Measurements from ENCODE around the gene SLC24A5. TPM values are rescaled to one million over a fixed set of nuclear protein-coding genes. Genes with fewer than 3 reads are reported as not detected.

The SLC24A5 gene
- total RNA-seq, 1 experiment from 2014 or later: not detected

- DNase-seq (ENCODE audit: low spot score): no peak
These were observed 10.8 kb upstream of the SLC24A5 start for GRCh38 chr15:48109856-48110531.

GRCh38 chr15:48112242-48112641, 8.5 kb upstream of the SLC24A5 start:
- DNase-seq (ENCODE audit: low spot score): peak; percentile 8

- no peak for DNase-seq (ENCODE audit: low spot score)
These were observed 1.5 kb upstream of the SLC24A5 start for GRCh38 chr15:48119277-48119676.

GRCh38 chr15:48121849-48122248, 1.1 kb downstream of the SLC24A5 start:
- no peak for DNase-seq (ENCODE audit: low spot score)

GRCh38 chr15:48126667-48127355, 6.0 kb downstream of the SLC24A5 start:
- DNase-seq (ENCODE audit: low spot score): no peak

GRCh38 chr15:48131324-48131723, 10.5 kb downstream of the SLC24A5 start:
- no peak for DNase-seq (ENCODE audit: low spot score)

- DNase-seq (ENCODE audit: low spot score): no peak
These were observed 12.1 kb downstream of the SLC24A5 start for GRCh38 chr15:48132874-48133273.

GRCh38 chr15:48143856-48144255, 23.1 kb downstream of the SLC24A5 start:
- DNase-seq (ENCODE audit: low spot score): peak; percentile 19

GRCh38 chr15:48144889-48145288, 24.1 kb downstream of the SLC24A5 start:
- DNase-seq (ENCODE audit: low spot score): no peak

GRCh38 chr15:48145923-48146322, 25.1 kb downstream of the SLC24A5 start:
- DNase-seq (ENCODE audit: low spot score): no peak

GRCh38 chr15:48147358-48147757, 26.6 kb downstream of the SLC24A5 start:
- DNase-seq (ENCODE audit: low spot score): no peak

GRCh38 chr15:48149858-48150257, 29.1 kb downstream of the SLC24A5 start:
- peak; percentile 60 for DNase-seq (ENCODE audit: low spot score)

- DNase-seq (ENCODE audit: low spot score): no peak
These were observed 32.7 kb downstream of the SLC24A5 start for GRCh38 chr15:48153526-48153925.

GRCh38 chr15:48168616-48169015, 47.8 kb downstream of the SLC24A5 start:
- DNase-seq (ENCODE audit: low spot score): no peak

- no peak for DNase-seq (ENCODE audit: low spot score)
These were observed 50.2 kb downstream of the SLC24A5 start for GRCh38 chr15:48170981-48171380.

GRCh38 chr15:48175126-48175525, 54.3 kb downstream of the SLC24A5 start:
- DNase-seq (ENCODE audit: low spot score): no peak

- peak; percentile 65 for DNase-seq (ENCODE audit: low spot score)
These were observed 55.3 kb downstream of the SLC24A5 start for GRCh38 chr15:48176112-48176511.

GRCh38 chr15:48176957-48177356, 56.2 kb downstream of the SLC24A5 start:
- DNase-seq (ENCODE audit: low spot score): no peak

GRCh38 chr15:48177383-48177765, 56.6 kb downstream of the SLC24A5 start:
- peak; percentile 62 for DNase-seq (ENCODE audit: low spot score)

GRCh38 chr15:48177766-48178647, 57.2 kb downstream of the SLC24A5 start, which contains the start of gene MYEF2:
TSS of gene MYEF2 (minus strand) at chr15:48178295. CDS start at chr15:48178237, 58 bp downstream.
- peak; percentile 60 for DNase-seq (ENCODE audit: low spot score)

GRCh38 chr15:48178648-48178931, 57.8 kb downstream of the SLC24A5 start:
- no peak for DNase-seq (ENCODE audit: low spot score)

- DNase-seq (ENCODE audit: low spot score): no peak
These were observed 62.0 kb downstream of the SLC24A5 start for GRCh38 chr15:48182749-48183148.

- DNase-seq (ENCODE audit: low spot score): no peak
These were observed 64.7 kb downstream of the SLC24A5 start for GRCh38 chr15:48185529-48185928.
